ENCODE results near the gene CTIF.

GRCh38 chr18:48733643-48734253, 194.9 kb downstream of the CTIF start:
- TF ChIP-seq POLR2A (IDR thresholded peaks at IDR 0.05) (no peak), EP300 (IDR thresholded peaks at IDR 0.05; ENCODE audit: low read depth) (no peak)
- TF ChIP-seq, protein P1, sequence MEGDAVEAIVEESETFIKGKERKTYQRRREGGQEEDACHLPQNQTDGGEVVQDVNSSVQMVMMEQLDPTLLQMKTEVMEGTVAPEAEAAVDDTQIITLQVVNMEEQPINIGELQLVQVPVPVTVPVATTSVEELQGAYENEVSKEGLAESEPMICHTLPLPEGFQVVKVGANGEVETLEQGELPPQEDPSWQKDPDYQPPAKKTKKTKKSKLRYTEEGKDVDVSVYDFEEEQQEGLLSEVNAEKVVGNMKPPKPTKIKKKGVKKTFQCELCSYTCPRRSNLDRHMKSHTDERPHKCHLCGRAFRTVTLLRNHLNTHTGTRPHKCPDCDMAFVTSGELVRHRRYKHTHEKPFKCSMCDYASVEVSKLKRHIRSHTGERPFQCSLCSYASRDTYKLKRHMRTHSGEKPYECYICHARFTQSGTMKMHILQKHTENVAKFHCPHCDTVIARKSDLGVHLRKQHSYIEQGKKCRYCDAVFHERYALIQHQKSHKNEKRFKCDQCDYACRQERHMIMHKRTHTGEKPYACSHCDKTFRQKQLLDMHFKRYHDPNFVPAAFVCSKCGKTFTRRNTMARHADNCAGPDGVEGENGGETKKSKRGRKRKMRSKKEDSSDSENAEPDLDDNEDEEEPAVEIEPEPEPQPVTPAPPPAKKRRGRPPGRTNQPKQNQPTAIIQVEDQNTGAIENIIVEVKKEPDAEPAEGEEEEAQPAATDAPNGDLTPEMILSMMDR (IDR thresholded peaks at IDR 0.05): no peak

Measured in transverse colon (tissue), 3 donors.